Measurements from ENCODE around the gene GALNT14.

GRCh38 chr2:31051258-31052140 lies 86.7 kb downstream of the GALNT14 start:
- TF ChIP-seq CTCF (conservative IDR thresholded peaks at IDR 0.05 in 1 of 2, IDR thresholded peaks at IDR 0.05 in 1 of 2; ENCODE audit: low read depth in 1 of 2, low read length in 2 of 2) (no peak), EZH2 (IDR thresholded peaks at IDR 0.05; ENCODE audit: low read length, missing control alignments) (no peak)

Data from fibroblast of lung (primary cell).